Esophagus muscularis mucosa (tissue), 4 donors: Measurements from ENCODE around the gene SLC2A2.

Source experiments
- CTCF ChIP-seq, 3 experiments: fragments of 200-600 bp in 2 of 3; fragments of 450-650 bp in 1 of 3; sonication (generic) in 2 of 3; IDR thresholded peaks; one replicate each; pipeline ENCODE4 v1.5.1; 2017 to 2019; ENCODE audit warnings: antibody characterized with exemption in 3 of 3, mild to moderate bottlenecking in 2 of 3, moderate library complexity in 1 of 3
- EP300 ChIP-seq: sonication (generic); formaldehyde crosslinking; IDR thresholded peaks from one replicate; pipeline ENCODE4 v1.6.1; 2017; ENCODE audit warnings: antibody characterized with exemption
- POLR2A ChIP-seq: fragments of 450-650 bp; IDR thresholded peaks from one replicate; pipeline ENCODE4 v1.6.1; 2017; ENCODE audit warnings: antibody characterized with exemption, moderate library complexity, mild to moderate bottlenecking, low read depth

- TF ChIP-seq CTCF (IDR thresholded peaks at IDR 0.05): no peak
- TF ChIP-seq POLR2A: no peak
- no peak for TF ChIP-seq EP300
These were observed 72.8 kb downstream of the SLC2A2 start for GRCh38 chr3:170953736-170954135.
